Astrocyte of the cerebellum (primary cell): ENCODE measurements around the gene BRINP3.
"Not testable (repeated sequence)": the region's sequence is repeated elsewhere in the genome, so short reads cannot be mapped to it uniquely, and the experiment has no call there.

Experiments used
- DNase-seq: peaks from one replicate; pipeline ENCODE4 v3.0.0-alpha.2; 2011; ENCODE audit warnings: low read depth
- H3K4me3 ChIP-seq: 2 replicates; pipeline ENCODE4 v1.5.1; 2011; ENCODE audit warnings: mild to moderate bottlenecking, low read depth, low read length, moderate library complexity
- in situ Hi-C: cut with HindIII; loops from 2 replicates; pipeline ENCODE4 v1.10.0; 2017; ENCODE audit warnings: low sequenced_read_pairs
- TF ChIP-seq, protein P1 (sequence below): IDR thresholded peaks from 2 replicates; pipeline ENCODE4 v1.5.1; 2012; ENCODE audit warnings: low read length, low read depth, moderate library complexity, mild to moderate bottlenecking; ENCODE audit errors: missing control alignments

The BRINP3 gene

DNA sequence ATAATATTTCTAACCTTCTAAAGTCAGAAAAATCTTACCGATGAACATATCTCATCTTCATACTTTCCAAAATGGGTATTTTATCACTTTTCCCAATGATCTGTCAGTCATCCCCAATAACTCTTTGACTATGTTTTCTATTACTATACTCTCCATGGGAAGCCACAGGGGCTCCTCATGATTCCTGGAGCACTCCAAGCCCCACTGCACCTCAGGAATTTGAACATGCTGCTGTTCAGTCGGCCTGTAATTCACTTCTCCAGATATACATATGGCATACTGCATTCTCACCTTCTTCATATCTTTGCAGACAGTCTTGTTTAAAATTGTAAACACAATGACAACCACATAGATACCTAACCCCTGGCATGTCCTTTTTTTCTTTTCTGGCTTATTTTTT is 333.0 kb downstream of the BRINP3 start:
- DNase-seq, result no peak
- TF ChIP-seq, protein P1, sequence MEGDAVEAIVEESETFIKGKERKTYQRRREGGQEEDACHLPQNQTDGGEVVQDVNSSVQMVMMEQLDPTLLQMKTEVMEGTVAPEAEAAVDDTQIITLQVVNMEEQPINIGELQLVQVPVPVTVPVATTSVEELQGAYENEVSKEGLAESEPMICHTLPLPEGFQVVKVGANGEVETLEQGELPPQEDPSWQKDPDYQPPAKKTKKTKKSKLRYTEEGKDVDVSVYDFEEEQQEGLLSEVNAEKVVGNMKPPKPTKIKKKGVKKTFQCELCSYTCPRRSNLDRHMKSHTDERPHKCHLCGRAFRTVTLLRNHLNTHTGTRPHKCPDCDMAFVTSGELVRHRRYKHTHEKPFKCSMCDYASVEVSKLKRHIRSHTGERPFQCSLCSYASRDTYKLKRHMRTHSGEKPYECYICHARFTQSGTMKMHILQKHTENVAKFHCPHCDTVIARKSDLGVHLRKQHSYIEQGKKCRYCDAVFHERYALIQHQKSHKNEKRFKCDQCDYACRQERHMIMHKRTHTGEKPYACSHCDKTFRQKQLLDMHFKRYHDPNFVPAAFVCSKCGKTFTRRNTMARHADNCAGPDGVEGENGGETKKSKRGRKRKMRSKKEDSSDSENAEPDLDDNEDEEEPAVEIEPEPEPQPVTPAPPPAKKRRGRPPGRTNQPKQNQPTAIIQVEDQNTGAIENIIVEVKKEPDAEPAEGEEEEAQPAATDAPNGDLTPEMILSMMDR, result no peak
- in situ Hi-C loops, result no loop called here
- H3K4me3 ChIP-seq, result no peak overlapping the region

DNA sequence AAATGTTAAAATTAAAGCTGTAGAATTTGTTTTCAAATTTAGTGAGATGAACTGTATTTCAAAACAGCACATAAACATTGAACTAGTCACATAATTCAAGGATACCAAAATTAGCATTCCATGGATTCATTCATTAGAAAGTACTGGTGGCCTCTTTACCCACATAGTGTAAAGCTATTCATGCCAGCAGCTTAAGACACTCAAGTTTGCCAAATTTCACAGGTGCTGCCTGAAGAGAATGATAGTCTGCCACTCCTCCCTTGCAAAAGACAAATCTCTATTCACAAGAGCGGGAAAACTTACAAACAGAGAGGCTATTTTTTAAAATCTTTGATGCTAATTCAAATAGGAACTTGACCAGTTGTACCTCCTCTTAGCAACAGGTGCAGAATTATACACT is 337.0 kb downstream of the BRINP3 start:
- TF ChIP-seq, protein P1, result no peak
- DNase-seq, result no peak
- in situ Hi-C loops, result no loop called here
- H3K4me3 ChIP-seq, result no peak overlapping the region

DNA sequence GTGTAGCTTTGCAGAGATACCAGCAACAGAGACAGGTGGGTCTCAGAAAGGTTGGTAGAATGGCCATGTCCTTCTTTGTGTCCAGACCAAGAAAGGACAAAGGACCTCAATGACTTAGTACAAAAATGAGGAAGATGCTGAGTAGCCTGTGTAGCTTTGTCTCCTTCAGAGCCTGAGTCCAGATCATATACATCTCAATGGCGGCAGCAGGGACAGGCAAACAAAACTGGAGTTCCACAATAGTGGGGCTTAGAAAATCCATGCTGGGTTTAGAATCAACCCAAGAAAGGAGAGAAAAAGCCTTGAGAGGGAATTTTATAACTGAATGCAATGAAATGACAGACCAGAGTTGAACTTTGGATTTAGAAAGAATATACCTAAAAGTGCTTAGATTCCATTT is 339.0 kb downstream of the BRINP3 start:
- in situ Hi-C loops, result no loop called here
- H3K4me3 ChIP-seq, result no peak overlapping the region
- TF ChIP-seq, protein P1, result no peak
- no peak for DNase-seq

DNA sequence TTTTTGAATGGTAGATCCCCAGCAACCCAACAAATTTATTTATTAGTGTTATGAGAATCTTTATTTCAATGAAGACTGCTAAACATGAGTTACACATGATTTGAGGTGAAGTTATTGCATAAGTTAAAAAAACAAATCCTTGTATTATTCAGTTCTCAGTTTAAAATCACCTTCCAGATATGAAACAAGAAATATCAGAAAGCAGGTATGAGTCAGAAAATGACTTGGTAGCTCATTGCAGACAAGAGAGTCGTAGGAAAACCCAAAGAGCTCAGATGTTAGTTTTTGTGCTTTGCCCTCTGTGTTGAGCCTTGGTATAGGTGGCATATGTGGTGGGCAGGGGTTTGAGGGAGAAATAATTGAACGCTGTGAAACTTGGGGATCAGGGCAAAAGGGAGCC is 339.4 kb downstream of the BRINP3 start:
- DNase-seq, result no peak
- TF ChIP-seq, protein P1, result no peak
- no peak overlapping the region for H3K4me3 ChIP-seq
- in situ Hi-C loops, result no loop called here

DNA sequence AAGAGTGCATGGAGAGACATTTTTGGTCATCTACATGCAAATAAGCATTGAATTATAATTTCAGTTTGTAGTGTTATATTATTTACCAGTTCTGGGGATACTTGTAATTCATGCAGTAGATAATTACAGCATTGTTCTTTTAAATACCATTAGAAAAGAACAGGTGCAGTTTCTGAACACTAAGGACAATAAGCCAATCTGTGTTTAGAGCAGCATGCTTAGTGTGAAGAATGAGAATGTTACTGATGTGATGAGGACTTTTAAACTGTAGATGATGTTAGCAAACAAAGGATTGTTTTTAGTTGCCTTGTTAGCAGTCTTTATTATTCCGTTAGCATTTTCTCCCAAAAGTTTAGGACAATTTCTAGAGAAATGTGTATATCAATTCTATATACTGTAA is 348.3 kb downstream of the BRINP3 start:
- in situ Hi-C loops, result no loop called here
- no peak overlapping the region for H3K4me3 ChIP-seq
- TF ChIP-seq, protein P1, result no peak
- DNase-seq, result no peak

DNA sequence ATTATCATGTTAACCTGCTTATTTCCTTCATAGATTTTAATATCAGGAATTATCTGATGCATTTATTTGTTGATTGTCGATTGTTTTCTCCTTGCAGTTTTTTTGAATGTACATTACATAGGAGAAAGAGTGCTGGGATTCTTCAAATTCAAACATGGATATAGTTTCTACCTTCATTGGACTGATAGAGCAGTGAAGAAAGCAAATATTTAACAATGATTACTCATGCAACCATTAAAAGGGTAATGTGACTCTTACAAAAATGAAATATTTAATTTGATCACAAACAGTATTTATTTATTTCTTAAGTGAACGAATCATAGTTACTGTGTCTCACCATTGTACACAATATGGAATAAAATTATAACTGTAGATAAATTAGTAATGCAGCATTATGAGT is 350.9 kb downstream of the BRINP3 start:
- H3K4me3 ChIP-seq, result no peak overlapping the region
- TF ChIP-seq, protein P1, result no peak
- DNase-seq, result no peak
- in situ Hi-C loops, result no loop called here

DNA sequence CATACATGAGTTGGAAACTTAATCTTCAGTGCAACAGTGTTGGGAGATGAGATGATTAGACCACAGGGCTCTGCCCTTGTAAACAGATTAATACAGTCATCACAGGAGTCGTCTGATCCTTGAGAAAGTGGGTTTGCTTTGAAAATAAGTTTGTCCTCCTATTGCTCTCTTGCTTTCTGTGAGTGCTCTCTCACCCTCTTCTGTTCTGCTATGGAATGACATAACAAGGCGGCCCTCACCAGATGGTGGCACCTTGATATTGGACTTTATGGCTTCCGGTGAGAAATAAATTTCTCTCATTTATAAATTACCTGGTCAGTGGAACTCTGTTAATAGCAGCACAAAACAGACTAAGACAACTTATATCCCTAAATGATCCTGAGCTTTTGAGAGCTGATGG is 353.6 kb downstream of the BRINP3 start:
- no peak for DNase-seq
- in situ Hi-C loops, result no loop called here
- H3K4me3 ChIP-seq, result no peak overlapping the region
- TF ChIP-seq, protein P1, result no peak

DNA sequence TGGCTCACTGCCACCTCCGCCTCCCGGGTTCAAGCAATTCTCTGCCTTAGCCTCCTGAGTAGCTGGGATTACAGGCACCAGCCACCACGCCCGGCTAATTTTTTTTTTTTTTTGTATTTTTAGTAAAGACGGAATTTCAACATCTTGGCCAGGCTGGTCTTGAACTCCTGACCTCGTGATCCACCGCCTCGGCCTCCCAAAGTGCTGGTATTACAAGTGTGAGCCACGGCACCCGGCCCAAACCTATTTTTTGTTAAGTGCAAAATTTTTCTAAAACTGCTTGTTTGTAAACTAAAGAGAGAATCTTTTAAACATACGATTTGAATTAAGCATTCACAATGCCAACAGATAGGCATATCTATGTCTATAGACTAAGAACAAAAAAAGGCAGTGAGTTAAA is 357.1 kb downstream of the BRINP3 start:
- DNase-seq, in situ Hi-C loops, H3K4me3 ChIP-seq: not testable (repeated sequence)
